ENCODE measurements around the gene NEUROG1.

The NEUROG1 gene

DNA sequence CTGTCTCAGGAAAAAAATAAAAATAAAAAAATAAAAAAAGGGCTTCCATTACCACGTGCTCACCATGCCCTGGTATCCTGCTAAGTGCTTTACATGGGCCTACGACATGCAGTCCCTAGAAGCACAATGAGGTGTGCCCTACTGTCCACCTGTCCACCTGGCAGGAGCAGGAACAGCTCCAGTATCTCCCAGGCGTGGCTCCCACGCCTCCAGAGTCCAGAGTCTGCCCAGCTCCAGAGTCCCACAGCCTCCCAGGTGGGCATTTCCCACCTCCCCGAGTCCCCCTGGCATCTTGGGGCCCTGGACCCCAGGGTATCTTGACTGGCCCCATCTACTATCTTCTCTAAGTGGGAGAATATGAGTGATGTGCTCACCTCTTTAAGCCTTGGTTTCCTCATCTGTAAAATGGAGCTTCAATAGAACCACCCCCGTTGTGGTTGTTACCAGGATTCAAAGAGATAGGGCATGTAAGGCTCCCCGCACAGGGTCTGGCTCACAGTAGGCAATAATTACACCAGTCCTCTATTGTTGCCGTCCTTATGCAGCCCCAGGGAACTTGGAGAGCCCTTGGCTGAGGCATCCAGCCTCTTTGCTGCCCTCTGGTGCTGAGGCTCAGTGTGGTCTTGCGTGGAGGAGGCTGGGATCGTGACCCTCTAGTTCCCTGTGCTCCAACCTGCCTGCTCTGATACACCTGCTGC, 34.1 kb upstream of the NEUROG1 start:
- peaks cover 3% of the 10 kb centered on the region for H3K4me1 ChIP-seq (ENCODE audit: low read depth, poor library complexity, severe bottlenecking)
- H3K4me3 ChIP-seq (IDR thresholded peaks at IDR 0.05; ENCODE audit: insufficient read depth, low read depth, low read length): no peak overlapping the region
- no peak overlapping the region for H3K4me2 ChIP-seq
- H3K36me3 ChIP-seq (ENCODE audit: insufficient read depth): no peaks in the 10 kb centered on the region
- no peaks in the 10 kb centered on the region for H3K27me3 ChIP-seq (ENCODE audit: insufficient read depth, low read depth)
- H3K9ac ChIP-seq: no peak overlapping the region
- TF ChIP-seq, protein P1, sequence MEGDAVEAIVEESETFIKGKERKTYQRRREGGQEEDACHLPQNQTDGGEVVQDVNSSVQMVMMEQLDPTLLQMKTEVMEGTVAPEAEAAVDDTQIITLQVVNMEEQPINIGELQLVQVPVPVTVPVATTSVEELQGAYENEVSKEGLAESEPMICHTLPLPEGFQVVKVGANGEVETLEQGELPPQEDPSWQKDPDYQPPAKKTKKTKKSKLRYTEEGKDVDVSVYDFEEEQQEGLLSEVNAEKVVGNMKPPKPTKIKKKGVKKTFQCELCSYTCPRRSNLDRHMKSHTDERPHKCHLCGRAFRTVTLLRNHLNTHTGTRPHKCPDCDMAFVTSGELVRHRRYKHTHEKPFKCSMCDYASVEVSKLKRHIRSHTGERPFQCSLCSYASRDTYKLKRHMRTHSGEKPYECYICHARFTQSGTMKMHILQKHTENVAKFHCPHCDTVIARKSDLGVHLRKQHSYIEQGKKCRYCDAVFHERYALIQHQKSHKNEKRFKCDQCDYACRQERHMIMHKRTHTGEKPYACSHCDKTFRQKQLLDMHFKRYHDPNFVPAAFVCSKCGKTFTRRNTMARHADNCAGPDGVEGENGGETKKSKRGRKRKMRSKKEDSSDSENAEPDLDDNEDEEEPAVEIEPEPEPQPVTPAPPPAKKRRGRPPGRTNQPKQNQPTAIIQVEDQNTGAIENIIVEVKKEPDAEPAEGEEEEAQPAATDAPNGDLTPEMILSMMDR (conservative IDR thresholded peaks at IDR 0.05; ENCODE audit: low read depth, low read length): peak; percentile 50; the same call in 1 of the 2 replicates
- H3K79me2 ChIP-seq (ENCODE audit: insufficient read depth, low read depth): no peaks in the 10 kb centered on the region
- no peak overlapping the region for H2AFZ ChIP-seq (ENCODE audit: low read depth)
- no peak overlapping the region for H3K27ac ChIP-seq
- H4K20me1 ChIP-seq (ENCODE audit: insufficient read depth): no peaks in the 10 kb centered on the region

DNA sequence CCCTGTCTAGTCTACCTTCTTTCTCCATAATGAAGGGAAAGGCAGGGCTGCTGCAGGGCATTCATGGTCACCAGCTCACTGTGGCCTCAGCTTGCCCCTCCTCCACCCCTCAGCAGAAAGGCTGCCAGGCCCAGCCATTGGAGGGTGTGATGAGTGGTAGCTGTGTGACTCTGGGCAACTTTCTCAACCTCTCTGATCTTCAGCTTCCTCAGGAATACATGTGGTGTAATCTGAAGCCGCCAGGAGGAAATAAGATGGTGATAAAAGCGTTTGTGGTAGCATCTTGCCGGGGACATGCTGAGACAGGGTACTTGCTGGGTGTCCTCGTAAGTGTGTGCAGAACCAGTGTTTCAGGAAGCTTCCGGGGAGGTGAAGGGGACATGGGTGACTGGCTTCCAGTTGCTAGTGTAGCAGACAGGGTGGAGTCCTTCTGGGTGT, 33.2 kb upstream of the NEUROG1 start:
- Histone ChIP-seq H3K27me3 (ENCODE audit: insufficient read depth, low read depth) (no peaks in the 10 kb centered on the region), H3K4me2 (no peak overlapping the region), H3K4me3 (IDR thresholded peaks at IDR 0.05; ENCODE audit: insufficient read depth, low read depth, low read length) (no peak overlapping the region), H3K4me1 (ENCODE audit: low read depth, poor library complexity, severe bottlenecking) (peaks cover 3% of the 10 kb centered on the region), H3K27ac (no peak overlapping the region), H2AFZ (ENCODE audit: low read depth) (no peak overlapping the region), H4K20me1 (ENCODE audit: insufficient read depth) (no peaks in the 10 kb centered on the region), H3K9ac (no peak overlapping the region), H3K79me2 (ENCODE audit: insufficient read depth, low read depth) (no peaks in the 10 kb centered on the region), H3K36me3 (ENCODE audit: insufficient read depth) (no peaks in the 10 kb centered on the region)
- TF ChIP-seq, protein P1 (conservative IDR thresholded peaks at IDR 0.05; ENCODE audit: low read depth, low read length): no peak

DNA sequence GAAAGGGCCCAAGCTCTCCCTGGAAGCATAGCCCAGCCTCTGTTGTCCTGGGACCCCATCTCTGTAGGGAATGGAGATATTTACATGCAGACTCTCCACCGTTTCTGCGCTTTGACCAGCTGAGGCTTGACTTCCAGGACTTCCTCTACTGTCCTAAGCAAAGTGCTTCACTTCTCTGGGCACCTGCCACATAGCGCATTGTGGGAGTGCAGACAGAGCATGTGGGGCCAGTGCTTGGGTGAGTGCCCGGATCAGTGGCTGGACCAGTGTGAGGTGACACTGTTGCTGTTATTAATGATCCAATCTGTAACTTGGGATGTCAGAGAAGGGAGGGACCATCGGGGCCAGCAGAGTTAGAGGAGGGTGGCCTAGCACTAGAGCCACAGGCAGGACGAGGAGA, 32.5 kb upstream of the NEUROG1 start:
- Histone ChIP-seq H3K27ac (no peak overlapping the region), H2AFZ (ENCODE audit: low read depth) (no peak overlapping the region), H3K4me1 (ENCODE audit: low read depth, poor library complexity, severe bottlenecking) (peaks cover 3% of the 10 kb centered on the region), H4K20me1 (ENCODE audit: insufficient read depth) (no peaks in the 10 kb centered on the region), H3K4me3 (IDR thresholded peaks at IDR 0.05; ENCODE audit: insufficient read depth, low read depth, low read length) (no peak overlapping the region), H3K9ac (no peak overlapping the region), H3K79me2 (ENCODE audit: insufficient read depth, low read depth) (no peaks in the 10 kb centered on the region), H3K4me2 (no peak overlapping the region), H3K36me3 (ENCODE audit: insufficient read depth) (no peaks in the 10 kb centered on the region), H3K27me3 (ENCODE audit: insufficient read depth, low read depth) (no peaks in the 10 kb centered on the region)
- TF ChIP-seq, protein P1 (conservative IDR thresholded peaks at IDR 0.05; ENCODE audit: low read depth, low read length): no peak

DNA sequence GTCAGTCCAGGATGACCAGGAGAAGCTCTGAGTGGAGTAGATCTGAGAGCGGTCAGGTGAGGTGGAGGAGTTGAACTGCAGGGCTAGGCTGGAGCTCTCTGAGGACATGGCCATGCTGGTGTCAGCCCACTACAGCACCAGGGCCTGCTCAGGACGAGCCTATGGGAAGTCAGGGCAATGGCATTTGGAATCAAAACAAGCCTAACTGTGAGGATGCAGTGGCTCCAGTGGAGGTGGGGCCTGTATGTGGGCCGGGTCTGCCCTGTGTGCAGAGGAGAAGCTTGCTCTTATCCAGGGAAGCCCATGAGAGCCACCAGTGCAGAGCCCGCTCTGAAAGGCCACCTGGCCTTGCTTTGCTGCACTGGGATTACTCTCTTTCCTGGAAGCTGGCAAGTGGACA, 31.9 kb upstream of the NEUROG1 start:
- H3K4me1 ChIP-seq (ENCODE audit: low read depth, poor library complexity, severe bottlenecking): peaks cover 3% of the 10 kb centered on the region
- H3K27ac ChIP-seq: no peak overlapping the region
- H3K9ac ChIP-seq: no peak overlapping the region
- no peak overlapping the region for H3K4me2 ChIP-seq
- TF ChIP-seq, protein P1 (conservative IDR thresholded peaks at IDR 0.05; ENCODE audit: low read depth, low read length): no peak
- no peaks in the 10 kb centered on the region for H4K20me1 ChIP-seq (ENCODE audit: insufficient read depth)
- no peaks in the 10 kb centered on the region for H3K27me3 ChIP-seq (ENCODE audit: insufficient read depth, low read depth)
- H3K79me2 ChIP-seq (ENCODE audit: insufficient read depth, low read depth): no peaks in the 10 kb centered on the region
- no peak overlapping the region for H2AFZ ChIP-seq (ENCODE audit: low read depth)
- no peak overlapping the region for H3K4me3 ChIP-seq (IDR thresholded peaks at IDR 0.05; ENCODE audit: insufficient read depth, low read depth, low read length)
- H3K36me3 ChIP-seq (ENCODE audit: insufficient read depth): no peaks in the 10 kb centered on the region
